ENCODE results near the gene GNPNAT1.

GNPNAT1 gene

GRCh38 chr14:52748647-52749292 is 42.6 kb downstream of the GNPNAT1 start:
- TF ChIP-seq CTCF (IDR thresholded peaks at IDR 0.05; ENCODE audit: insufficient read depth, low read depth, low read length, missing control alignments) = no peak
- DNase-seq (ENCODE audit: low read depth) = no peak
- no peak overlapping the region for H3K4me3 ChIP-seq (ENCODE audit: low read depth, low read length)

GRCh38 chr14:52741865-52742264 is 49.5 kb downstream of the GNPNAT1 start:
- peak overlapping the region; percentile 30 for H3K4me3 ChIP-seq (ENCODE audit: low read depth, low read length)
- no peak for TF ChIP-seq CTCF (IDR thresholded peaks at IDR 0.05; ENCODE audit: insufficient read depth, low read depth, low read length, missing control alignments)
- peak; percentile 6 for DNase-seq (ENCODE audit: low read depth)

- H3K4me3 ChIP-seq (ENCODE audit: low read depth, low read length) = no peak overlapping the region
Measured at GRCh38 chr14:52740751-52741150, 50.7 kb downstream of the GNPNAT1 start.

GRCh38 chr14:52738409-52738808 is 53.0 kb downstream of the GNPNAT1 start:
- no peak for TF ChIP-seq CTCF (IDR thresholded peaks at IDR 0.05; ENCODE audit: insufficient read depth, low read depth, low read length, missing control alignments)
- no peak overlapping the region for H3K4me3 ChIP-seq (ENCODE audit: low read depth, low read length)
- no peak for DNase-seq (ENCODE audit: low read depth)

More at GRCh38 chr14:52740751-52741150, 50.7 kb downstream of the GNPNAT1 start:
- DNase-seq (ENCODE audit: low read depth) = no peak
- no peak for TF ChIP-seq CTCF (IDR thresholded peaks at IDR 0.05; ENCODE audit: insufficient read depth, low read depth, low read length, missing control alignments)

- no peak for TF ChIP-seq CTCF (IDR thresholded peaks at IDR 0.05; ENCODE audit: insufficient read depth, low read depth, low read length, missing control alignments)
- no peak for DNase-seq (ENCODE audit: low read depth)
- H3K4me3 ChIP-seq (ENCODE audit: low read depth, low read length) = no peak overlapping the region
Measured at GRCh38 chr14:52735921-52736489, 55.4 kb downstream of the GNPNAT1 start.

- DNase-seq (ENCODE audit: low read depth) = no peak
- TF ChIP-seq CTCF (IDR thresholded peaks at IDR 0.05; ENCODE audit: insufficient read depth, low read depth, low read length, missing control alignments) = no peak
- H3K4me3 ChIP-seq (ENCODE audit: low read depth, low read length) = no peak overlapping the region
Measured at GRCh38 chr14:52733824-52734223, 57.6 kb downstream of the GNPNAT1 start.

- H3K4me3 ChIP-seq (ENCODE audit: low read depth, low read length) = peak overlapping the region; percentile 99
- TF ChIP-seq CTCF (IDR thresholded peaks at IDR 0.05; ENCODE audit: insufficient read depth, low read depth, low read length, missing control alignments) = no peak
- DNase-seq (ENCODE audit: low read depth) = no peak
Measured at GRCh38 chr14:52730709-52731111, 60.7 kb downstream of the GNPNAT1 start.
